Activated CD4-positive, alpha-beta T cell treated with anti-CD3 and anti-CD28 coated beads, Interleukin-2, amount 50 U/mL, for 48 hours (primary cell): ENCODE measurements around the gene MAP4K4.
"Not testable (repeated sequence)": the region's sequence is repeated elsewhere in the genome, so short reads cannot be mapped to it uniquely, and the experiment has no call there.

ENCODE experiments used
- DNase-seq, 2 experiments: peaks; one replicate each; pipeline ENCODE4 v3.0.0-alpha.2; 2020

MAP4K4 gene

GRCh38 chr2:101770726-101771125, 73.2 kb downstream of the MAP4K4 start:
- no peak for DNase-seq

GRCh38 chr2:101771227-101771902, 73.9 kb downstream of the MAP4K4 start:
- no peak for DNase-seq

- no peak for DNase-seq
These were observed 74.4 kb downstream of the MAP4K4 start for GRCh38 chr2:101771910-101772321.

GRCh38 chr2:101773137-101773536, 75.6 kb downstream of the MAP4K4 start:
- no peak for DNase-seq

GRCh38 chr2:101773961-101774360, 76.5 kb downstream of the MAP4K4 start:
- not testable (repeated sequence) for DNase-seq

- no peak for DNase-seq
These were observed 77.6 kb downstream of the MAP4K4 start for GRCh38 chr2:101775092-101775491.

- no peak for DNase-seq
These were observed 78.1 kb downstream of the MAP4K4 start for GRCh38 chr2:101775636-101776035.

- DNase-seq, result no peak
These were observed 78.9 kb downstream of the MAP4K4 start for GRCh38 chr2:101776172-101777043.

- DNase-seq, result no peak
These were observed 79.8 kb downstream of the MAP4K4 start for GRCh38 chr2:101777337-101777736.

- no peak for DNase-seq
These were observed 80.6 kb downstream of the MAP4K4 start for GRCh38 chr2:101778102-101778501.

GRCh38 chr2:101779190-101779589, 81.7 kb downstream of the MAP4K4 start:
- DNase-seq, result no peak

- no peak for DNase-seq
These were observed 82.1 kb downstream of the MAP4K4 start for GRCh38 chr2:101779656-101780055.

- no peak for DNase-seq
These were observed 83.8 kb downstream of the MAP4K4 start for GRCh38 chr2:101781326-101781725.

- no peak for DNase-seq
These were observed 84.4 kb downstream of the MAP4K4 start for GRCh38 chr2:101781791-101782426.

GRCh38 chr2:101782427-101782792, 84.9 kb downstream of the MAP4K4 start:
- no peak for DNase-seq

- no peak for DNase-seq
These were observed 89.6 kb downstream of the MAP4K4 start for GRCh38 chr2:101787097-101787496.

GRCh38 chr2:101788565-101788964, 91.1 kb downstream of the MAP4K4 start:
- DNase-seq, result no peak

- DNase-seq, result no peak
These were observed 91.8 kb downstream of the MAP4K4 start for GRCh38 chr2:101788995-101789970.

- no peak for DNase-seq
These were observed 92.9 kb downstream of the MAP4K4 start for GRCh38 chr2:101790416-101790815.

GRCh38 chr2:101790857-101791256, 93.3 kb downstream of the MAP4K4 start:
- no peak for DNase-seq

- DNase-seq, result no peak
These were observed 94.7 kb downstream of the MAP4K4 start for GRCh38 chr2:101792208-101792607.

GRCh38 chr2:101793277-101793969, 95.9 kb downstream of the MAP4K4 start:
- DNase-seq, result no peak
